Fibroblast of lung (primary cell): Measurements from ENCODE around the gene CCDC80.

Experiments used
- EZH2 ChIP-seq: IDR thresholded peaks from 2 replicates; pipeline ENCODE4 v1.5.1; 2012; ENCODE audit warnings: low read length, control low read depth, mild to moderate bottlenecking; ENCODE audit errors: missing control alignments
- TF ChIP-seq, protein P1 (sequence below), 2 donors: IDR thresholded peaks in 1 of 2; conservative IDR thresholded peaks in 1 of 2; 1 replicate in 1 of 2; 2 replicates in 1 of 2; pipeline ENCODE4 v1.5.1; 2011 to 2012; ENCODE audit warnings: low read length in 2 of 2, control low read depth in 1 of 2, inconsistent platforms in 1 of 2, low read depth in 1 of 2, mild to moderate bottlenecking in 1 of 2

DNA sequence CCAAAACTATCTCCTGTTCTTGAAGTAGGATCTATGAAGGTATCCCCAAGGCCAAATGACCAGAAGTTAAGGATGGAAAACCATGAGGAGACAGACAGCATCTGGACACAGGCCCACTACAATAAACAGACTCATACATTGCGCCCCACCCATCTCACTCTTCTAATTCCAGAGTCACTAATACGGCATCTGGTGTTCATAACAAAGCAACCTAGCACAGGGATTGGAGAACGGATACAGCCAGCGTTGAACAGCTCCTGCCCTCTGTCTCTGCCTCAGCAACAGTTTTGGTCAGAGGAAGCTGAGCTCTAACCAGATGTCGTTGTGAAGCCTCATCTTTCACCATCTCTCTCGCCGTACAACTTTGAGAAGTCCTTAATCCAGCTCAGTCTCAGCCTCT lies 44.5 kb upstream of the CCDC80 start:
- TF ChIP-seq, protein P1, sequence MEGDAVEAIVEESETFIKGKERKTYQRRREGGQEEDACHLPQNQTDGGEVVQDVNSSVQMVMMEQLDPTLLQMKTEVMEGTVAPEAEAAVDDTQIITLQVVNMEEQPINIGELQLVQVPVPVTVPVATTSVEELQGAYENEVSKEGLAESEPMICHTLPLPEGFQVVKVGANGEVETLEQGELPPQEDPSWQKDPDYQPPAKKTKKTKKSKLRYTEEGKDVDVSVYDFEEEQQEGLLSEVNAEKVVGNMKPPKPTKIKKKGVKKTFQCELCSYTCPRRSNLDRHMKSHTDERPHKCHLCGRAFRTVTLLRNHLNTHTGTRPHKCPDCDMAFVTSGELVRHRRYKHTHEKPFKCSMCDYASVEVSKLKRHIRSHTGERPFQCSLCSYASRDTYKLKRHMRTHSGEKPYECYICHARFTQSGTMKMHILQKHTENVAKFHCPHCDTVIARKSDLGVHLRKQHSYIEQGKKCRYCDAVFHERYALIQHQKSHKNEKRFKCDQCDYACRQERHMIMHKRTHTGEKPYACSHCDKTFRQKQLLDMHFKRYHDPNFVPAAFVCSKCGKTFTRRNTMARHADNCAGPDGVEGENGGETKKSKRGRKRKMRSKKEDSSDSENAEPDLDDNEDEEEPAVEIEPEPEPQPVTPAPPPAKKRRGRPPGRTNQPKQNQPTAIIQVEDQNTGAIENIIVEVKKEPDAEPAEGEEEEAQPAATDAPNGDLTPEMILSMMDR (conservative IDR thresholded peaks at IDR 0.05 in 1 of 2, IDR thresholded peaks at IDR 0.05 in 1 of 2; ENCODE audit: low read depth in 1 of 2, low read length in 2 of 2), result no peak
- no peak for TF ChIP-seq EZH2
